Liver (tissue), 9 donors: ENCODE results near the gene BTF3. TPM values are rescaled to one million over a fixed set of nuclear protein-coding genes. Genes with fewer than 3 reads are reported as not detected.

Source experiments
- DNase-seq: peaks from one replicate; pipeline ENCODE4 v3.0.0-alpha.2; 2017; ENCODE audit warnings: low spot score
- H3K27ac ChIP-seq, 2 donors: one replicate each; pipeline ENCODE4 v1.7.0; 2013; ENCODE audit warnings: inconsistent platforms in 2 of 2, low read length in 2 of 2, control low read depth in 1 of 2, low read depth in 1 of 2, mild to moderate bottlenecking in 1 of 2
- H3K27me3 ChIP-seq, 4 donors: one replicate each; pipeline versions ENCODE4 v1.6.1 to v1.7.0; 2013; ENCODE audit warnings: low read length in 3 of 4, inconsistent platforms in 1 of 4, mild to moderate bottlenecking in 1 of 4, moderate library complexity in 1 of 4; ENCODE audit not compliant: control insufficient read depth in 4 of 4, insufficient read depth in 4 of 4
- H3K36me3 ChIP-seq, 4 donors: one replicate each; pipeline versions ENCODE4 v1.6.1 to v1.7.0; 2013; ENCODE audit warnings: low read length in 3 of 4, mild to moderate bottlenecking in 3 of 4, low read depth in 1 of 4, moderate library complexity in 1 of 4; ENCODE audit not compliant: control insufficient read depth in 4 of 4, insufficient read depth in 3 of 4
- H3K4me1 ChIP-seq, 4 donors: one replicate each; pipeline versions ENCODE4 v1.6.1 to v1.7.0; 2013; ENCODE audit warnings: low read length in 3 of 4, mild to moderate bottlenecking in 3 of 4, moderate library complexity in 1 of 4; ENCODE audit not compliant: control insufficient read depth in 4 of 4, insufficient read depth in 4 of 4
- H3K4me3 ChIP-seq, 3 donors: one replicate each; pipeline versions ENCODE4 v1.6.1 to v1.7.0; 2013; ENCODE audit warnings: low read length in 3 of 3, control low read depth in 1 of 3, low read depth in 1 of 3, mild to moderate bottlenecking in 1 of 3
- H3K9ac ChIP-seq, 2 donors: one replicate each; pipeline ENCODE4 v1.7.0; 2013; ENCODE audit warnings: low read length in 2 of 2, mild to moderate bottlenecking in 2 of 2, moderate library complexity in 2 of 2, control low read depth in 1 of 2, low read depth in 1 of 2
- H3K9me3 ChIP-seq, 4 donors: one replicate each; pipeline versions ENCODE4 v1.6.1 to v1.7.0; 2013; ENCODE audit warnings: low read length in 3 of 4; ENCODE audit not compliant: control insufficient read depth in 4 of 4
- ATF3 ChIP-seq: IDR thresholded peaks from 2 replicates; pipeline ENCODE4 v1.6.1; 2016; ENCODE audit warnings: antibody characterized with exemption
- CTCF ChIP-seq: fragments of 150-350 bp; IDR thresholded peaks from 2 replicates; pipeline ENCODE4 v1.5.1; 2017; ENCODE audit warnings: improper control_type of control experiment, low read depth, low read length; ENCODE audit not compliant: missing input control
- EGR1 ChIP-seq, 2 donors: IDR thresholded peaks; 2 replicates each; pipeline ENCODE4 v1.6.1; 2016 to 2018; ENCODE audit warnings: antibody characterized with exemption in 2 of 2, low read depth in 2 of 2
- FOXA1 ChIP-seq: IDR thresholded peaks from 2 replicates; pipeline ENCODE4 v1.6.1; 2016; ENCODE audit warnings: antibody characterized with exemption
- FOXA2 ChIP-seq: IDR thresholded peaks from 2 replicates; pipeline ENCODE4 v1.6.1; 2016; ENCODE audit warnings: antibody characterized with exemption
- GABPA ChIP-seq, 2 donors: IDR thresholded peaks in 1 of 2; conservative IDR thresholded peaks in 1 of 2; 2 replicates each; pipeline ENCODE4 v1.6.1; 2016; ENCODE audit warnings: antibody characterized with exemption in 2 of 2, mild to moderate bottlenecking in 1 of 2, moderate library complexity in 1 of 2
- HNF4A ChIP-seq, 2 donors: conservative IDR thresholded peaks; 2 replicates each; pipeline ENCODE4 v1.6.1; 2016; ENCODE audit warnings: antibody characterized with exemption in 2 of 2, mild to moderate bottlenecking in 2 of 2
- HNF4G ChIP-seq: IDR thresholded peaks from 2 replicates; pipeline ENCODE4 v1.6.1; 2016; ENCODE audit warnings: antibody characterized with exemption
- JUND ChIP-seq, 2 donors: IDR thresholded peaks; 2 replicates each; pipeline ENCODE4 v1.6.1; 2016; ENCODE audit warnings: antibody characterized with exemption in 2 of 2
- MAX ChIP-seq: IDR thresholded peaks from 2 replicates; pipeline ENCODE4 v1.6.1; 2016; ENCODE audit warnings: antibody characterized with exemption
- NR2F2 ChIP-seq: IDR thresholded peaks from 2 replicates; pipeline ENCODE4 v1.6.1; 2016; ENCODE audit warnings: antibody characterized with exemption
- RAD21 ChIP-seq, 2 donors: IDR thresholded peaks; 2 replicates each; pipeline ENCODE4 v1.6.1; 2016; ENCODE audit warnings: antibody characterized with exemption in 2 of 2, mild to moderate bottlenecking in 2 of 2
- REST ChIP-seq: IDR thresholded peaks from 2 replicates; pipeline ENCODE4 v1.6.1; 2016; ENCODE audit warnings: antibody characterized with exemption, mild to moderate bottlenecking
- RXRA ChIP-seq, 2 donors: IDR thresholded peaks; 2 replicates each; pipeline ENCODE4 v1.6.1; 2017 to 2018; ENCODE audit warnings: antibody characterized with exemption in 2 of 2, mild to moderate bottlenecking in 1 of 2
- TAF1 ChIP-seq: conservative IDR thresholded peaks from 2 replicates; pipeline ENCODE4 v1.6.1; 2016; ENCODE audit warnings: antibody characterized with exemption, mild to moderate bottlenecking
- YY1 ChIP-seq: IDR thresholded peaks from 2 replicates; pipeline ENCODE4 v1.6.1; 2016; ENCODE audit warnings: antibody characterized with exemption, mild to moderate bottlenecking
- ZBTB33 ChIP-seq: IDR thresholded peaks from 2 replicates; pipeline ENCODE4 v1.6.1; 2016; ENCODE audit warnings: antibody characterized with exemption
- WGBS: extraction: QIAGEN DNeasy Blood & Tissue Kit; methylation state at CpG from one replicate; pipeline ENCODE4 v1.1.7; 2013; 5-methylcytosine and 5-hydroxymethylcytosine counted together
- polyA plus RNA-seq, 2 donors: library from polyadenylated mRNA; stranded (reverse) in 1 of 2; unstranded in 1 of 2; fragments of 200-250 nt in 1 of 2; fragments of >200 nt in 1 of 2; fragmentation: Nextera tagmentation in 1 of 2; extraction: Ambion mirVana in 1 of 2; gene quantifications; one replicate each; pipeline versions ENCODE4 v1.2.1 to v1.2.3, GENCODE V29; 2013 to 2015
- total RNA-seq, 2 donors: library from RNA; depleted of rRNA; stranded (reverse); fragments of >200 nt; gene quantifications; one replicate each; pipeline ENCODE4 v1.2.3, GENCODE V29; 2014
- donor health status: healthy.
- donor health status: healthy.
- donor health status: healthy.
- donor health status: healthy.
- donor health status: healthy.

BTF3 gene
- total and polyA plus RNA-seq, 4 donors, result 97.5 to 246 (median 213) TPM

GRCh38 chr5:73540192-73540591 is 42.0 kb downstream of the BTF3 start:
- Histone ChIP-seq H3K4me3 (no peak overlapping the region), H3K9me3 (no peaks in the 10 kb centered on the region), H3K9ac (no peak overlapping the region), H3K36me3 (no peaks in the 10 kb centered on the region), H3K4me1 (no peaks in the 10 kb centered on the region), H3K27ac (no peak overlapping the region), H3K27me3 (peaks cover 0 to 4% (median 0%) of the 10 kb centered on the region in 4 donors)
- TF ChIP-seq RAD21 (IDR thresholded peaks at IDR 0.05) (no peak), FOXA1 (no peak), MAX (no peak), NR2F2 (no peak), HNF4G (no peak), REST (no peak), ZBTB33 (no peak), HNF4A (conservative IDR thresholded peaks at IDR 0.05) (no peak), TAF1 (no peak), EGR1 (IDR thresholded peaks at IDR 0.05; ENCODE audit: low read depth in 2 of 2) (no peak), JUND (IDR thresholded peaks at IDR 0.05) (no peak), CTCF (no peak), YY1 (no peak), ATF3 (no peak), RXRA (IDR thresholded peaks at IDR 0.05) (no peak), FOXA2 (no peak), GABPA (IDR thresholded peaks at IDR 0.05 in 1 of 2, conservative IDR thresholded peaks at IDR 0.05 in 1 of 2) (no peak)
- WGBS, result 58% methylated on average over 3 of the region's 3 CpGs
- no peak for DNase-seq

- H3K4me1 ChIP-seq, result no peaks in the 10 kb centered on the region
- peaks cover 0 to 4% (median 0%) of the 10 kb centered on the region in 4 donors for H3K27me3 ChIP-seq
- no peak for DNase-seq
- no peak overlapping the region for H3K9ac ChIP-seq
- H3K27ac ChIP-seq, result no peak overlapping the region
- H3K36me3 ChIP-seq, result no peaks in the 10 kb centered on the region
- WGBS, result 62% methylated on average over 4 of the region's 4 CpGs
- H3K4me3 ChIP-seq, result no peak overlapping the region
- H3K9me3 ChIP-seq, result no peaks in the 10 kb centered on the region
- TF ChIP-seq MAX (no peak), ZBTB33 (no peak), RAD21 (IDR thresholded peaks at IDR 0.05) (no peak), REST (no peak), JUND (IDR thresholded peaks at IDR 0.05) (no peak), YY1 (no peak)
These were observed 43.8 kb downstream of the BTF3 start for GRCh38 chr5:73542020-73542419.
